GM04503 (cell line): ENCODE measurements around the gene SLC7A6OS.

Experiments used
- DNase-seq: peaks from one replicate; pipeline ENCODE4 v3.0.0-alpha.2; 2012; ENCODE audit warnings: low read depth

Gene SLC7A6OS

GRCh38 chr16:68253721-68254120 is 57.0 kb downstream of the SLC7A6OS start:
- DNase-seq: no peak

GRCh38 chr16:68252383-68252782 is 58.4 kb downstream of the SLC7A6OS start:
- DNase-seq: no peak

DNA sequence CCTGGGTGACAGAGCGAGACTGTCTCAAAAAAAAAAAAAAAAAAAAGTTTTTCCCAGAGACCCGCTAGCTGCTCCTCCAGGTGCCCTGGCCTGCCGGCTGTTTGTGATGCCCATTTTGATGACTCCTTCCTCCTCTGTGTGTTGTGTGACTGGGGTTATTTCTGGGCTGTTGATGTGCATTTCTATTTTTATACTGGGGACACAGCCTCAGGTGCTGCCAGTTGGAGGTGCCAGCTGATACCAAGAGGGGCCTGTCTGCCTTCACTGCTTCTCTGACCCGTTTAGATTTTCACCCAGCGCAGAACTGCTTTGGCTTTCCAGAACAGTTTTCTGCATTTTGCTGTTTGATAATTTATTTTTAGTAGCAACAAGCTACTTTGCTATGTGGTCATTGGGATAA is 58.9 kb downstream of the SLC7A6OS start:
- no peak for DNase-seq

- DNase-seq: no peak
Observed at GRCh38 chr16:68250951-68251350, 59.8 kb downstream of the SLC7A6OS start.

DNA sequence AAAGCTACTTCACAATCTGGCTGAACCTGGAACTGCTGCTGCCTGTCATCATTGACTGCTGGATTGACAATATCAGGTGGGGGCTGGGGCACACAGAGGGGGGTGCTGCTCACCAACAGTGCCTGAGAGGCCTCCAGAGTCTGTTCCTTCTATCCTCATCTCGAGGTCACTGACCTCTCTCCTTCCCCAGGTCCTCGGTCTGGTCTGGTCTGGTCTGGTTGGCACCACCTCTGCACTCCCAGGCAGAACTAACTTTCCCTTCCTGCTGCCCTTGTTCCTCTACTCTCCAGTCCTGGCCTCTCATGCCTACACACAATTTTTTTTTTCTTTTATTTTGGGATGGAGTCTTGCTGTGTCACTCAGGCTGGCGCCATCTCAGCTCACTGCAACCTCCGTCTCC is 61.4 kb downstream of the SLC7A6OS start:
- DNase-seq: no peak
